Suprapubic skin (tissue), 4 donors: ENCODE measurements around the gene SLC8B1. TPM values are rescaled to one million over a fixed set of nuclear protein-coding genes. Genes with fewer than 3 reads are reported as not detected.

ENCODE experiments used
- DNase-seq, 2 donors: peaks; one replicate each; pipeline ENCODE4 v3.0.0-alpha.2; 2019; ENCODE audit warnings: low spot score in 2 of 2
- H3K27ac ChIP-seq: fragments of 200-600 bp; sonication (generic); one replicate; pipeline ENCODE4 v1.5.1; 2019
- H3K27me3 ChIP-seq: fragments of 200-600 bp; sonication (generic); one replicate; pipeline ENCODE4 v1.5.1; 2019
- H3K36me3 ChIP-seq: fragments of 200-600 bp; sonication (generic); one replicate; pipeline ENCODE4 v1.5.1; 2019
- H3K4me1 ChIP-seq: fragments of 200-600 bp; sonication (generic); one replicate; pipeline ENCODE4 v1.5.1; 2019
- H3K4me3 ChIP-seq: fragments of 200-600 bp; sonication (generic); one replicate; pipeline ENCODE4 v1.5.1; 2019; ENCODE audit warnings: mild to moderate bottlenecking
- H3K9me3 ChIP-seq: fragments of 200-600 bp; sonication (generic); one replicate; pipeline ENCODE4 v1.5.1; 2019
- CTCF ChIP-seq, 2 donors: fragments of 200-600 bp in 1 of 2; fragments of 450-650 bp in 1 of 2; sonication (generic) in 1 of 2; IDR thresholded peaks; one replicate each; pipeline ENCODE4 v1.5.1; 2016 to 2019; ENCODE audit warnings: antibody characterized with exemption in 2 of 2, mild to moderate bottlenecking in 1 of 2, moderate library complexity in 1 of 2
- EP300 ChIP-seq: sonication (generic); formaldehyde crosslinking; IDR thresholded peaks from one replicate; pipeline ENCODE4 v1.6.1; 2017; ENCODE audit warnings: antibody characterized with exemption
- POLR2A ChIP-seq, 2 donors: fragments of 450-650 bp; IDR thresholded peaks; one replicate each; pipeline ENCODE4 v1.6.1; 2017; ENCODE audit warnings: antibody characterized with exemption in 2 of 2, mild to moderate bottlenecking in 2 of 2, moderate library complexity in 2 of 2
- POLR2AphosphoS5 ChIP-seq, 3 donors: sonication (generic); formaldehyde crosslinking; IDR thresholded peaks; one replicate each; pipeline ENCODE4 v1.6.1; 2017; ENCODE audit warnings: antibody characterized with exemption in 3 of 3
- WGBS: methylation state at CpG from one replicate; pipeline ENCODE4 v1.1.5; 2018; 5-methylcytosine and 5-hydroxymethylcytosine counted together
- total RNA-seq, 4 donors: library from RNA; depleted of rRNA; stranded (reverse); fragments of >200 nt; gene quantifications; one replicate each; pipeline ENCODE4 v1.1.0, GENCODE V29; 2016

Gene SLC8B1
- total RNA-seq, 4 donors from 2014 or later, result 29.1 to 70.2 (median 34.9) TPM

- 88% methylated on average over 1 of the region's 1 CpG for WGBS
Measured at GRCh38 chr12:113310489-113310888, 24.4 kb downstream of the SLC8B1 start.

GRCh38 chr12:113306382-113306781 is 28.5 kb downstream of the SLC8B1 start:
- no peak for DNase-seq
- H3K9me3 ChIP-seq, result no peaks in the 10 kb centered on the region
- no peak overlapping the region for H3K4me3 ChIP-seq
- no peak overlapping the region for H3K27ac ChIP-seq
- H3K36me3 ChIP-seq, result peaks cover 73% of the 10 kb centered on the region
- H3K27me3 ChIP-seq, result no peaks in the 10 kb centered on the region
- TF ChIP-seq POLR2AphosphoS5 (IDR thresholded peaks at IDR 0.05) (no peak), CTCF (IDR thresholded peaks at IDR 0.05) (no peak), POLR2A (IDR thresholded peaks at IDR 0.05) (no peak), EP300 (no peak)
- WGBS, result 87% methylated on average over 9 of the region's 11 CpGs
- no peaks in the 10 kb centered on the region for H3K4me1 ChIP-seq

More at GRCh38 chr12:113310489-113310888, 24.4 kb downstream of the SLC8B1 start:
- Histone ChIP-seq H3K9me3 (no peaks in the 10 kb centered on the region), H3K36me3 (peaks cover 90% of the 10 kb centered on the region), H3K4me3 (no peak overlapping the region), H3K27me3 (no peaks in the 10 kb centered on the region), H3K4me1 (no peaks in the 10 kb centered on the region), H3K27ac (no peak overlapping the region)
- no peak for DNase-seq
- TF ChIP-seq POLR2AphosphoS5 (IDR thresholded peaks at IDR 0.05), result no peak
- no peak for TF ChIP-seq CTCF (IDR thresholded peaks at IDR 0.05)
- no peak for TF ChIP-seq EP300
- TF ChIP-seq POLR2A (IDR thresholded peaks at IDR 0.05), result no peak

GRCh38 chr12:113305281-113305856 is 29.5 kb downstream of the SLC8B1 start:
- WGBS, result 93% methylated on average over 11 of the region's 11 CpGs
- Histone ChIP-seq H3K4me3 (no peak overlapping the region), H3K9me3 (no peaks in the 10 kb centered on the region), H3K27me3 (no peaks in the 10 kb centered on the region), H3K4me1 (no peaks in the 10 kb centered on the region), H3K27ac (no peak overlapping the region), H3K36me3 (peaks cover 63% of the 10 kb centered on the region)
- DNase-seq, result no peak
- no peak for TF ChIP-seq POLR2AphosphoS5 (IDR thresholded peaks at IDR 0.05)
- TF ChIP-seq EP300, result no peak
- TF ChIP-seq POLR2A (IDR thresholded peaks at IDR 0.05), result no peak
- no peak for TF ChIP-seq CTCF (IDR thresholded peaks at IDR 0.05)

- no peak overlapping the region for H3K4me3 ChIP-seq
Measured at GRCh38 chr12:113302886-113303640, 31.8 kb downstream of the SLC8B1 start.

More at GRCh38 chr12:113302886-113303640, 31.8 kb downstream of the SLC8B1 start:
- 79% methylated on average over 16 of the region's 19 CpGs for WGBS
- Histone ChIP-seq H3K4me1 (peaks cover 21% of the 10 kb centered on the region), H3K27me3 (no peaks in the 10 kb centered on the region), H3K9me3 (no peaks in the 10 kb centered on the region), H3K27ac (no peak overlapping the region), H3K36me3 (peaks cover 40% of the 10 kb centered on the region)
- DNase-seq, result no peak
- TF ChIP-seq POLR2AphosphoS5 (IDR thresholded peaks at IDR 0.05) (no peak), POLR2A (IDR thresholded peaks at IDR 0.05) (no peak), CTCF (IDR thresholded peaks at IDR 0.05) (no peak), EP300 (no peak)
